Heart left ventricle (tissue), 13 donors: ENCODE results near the gene PRKG1.

Source experiments
- POLR2A ChIP-seq, 2 donors: fragments of 450-650 bp; IDR thresholded peaks; one replicate each; pipeline ENCODE4 v1.6.1; 2017; ENCODE audit warnings: antibody characterized with exemption in 2 of 2, mild to moderate bottlenecking in 2 of 2, moderate library complexity in 2 of 2
- TF ChIP-seq, protein P1 (sequence below), 12 donors: fragments of 200-600 bp; sonication (generic) in 4 of 12; IDR thresholded peaks; one replicate each; pipeline versions ENCODE4 v1.5.0 to v1.8.0; 2018 to 2022; ENCODE audit warnings: antibody characterized with exemption in 12 of 12, mild to moderate bottlenecking in 5 of 12
- donor health status: ischemic (EF 13 %, LVEDD 7.1; RV severe dilation, severe dysfunction).
- donor health status: DM: no; HTN: yes; CAD: no.
- donor health status: DM: no; HTN: no; CAD: no.
- donor health status: ischemic (EF 25% LVEDD 6.9; RV normal size, moderate dysfunction).
- donor health status: ischemic (EF 25% LVEDD 5.7; RV mildly dilated, moderate dysfunction).
- donor health status: ischemic (EF 35%, LVEDD 5.7; RV mildly dilated, moderate dysfunction).
- donor health status: nonischemic (EF 11% LVEDD 7.7; RV severe dilation, severe dysfunction).
- donor health status: DM: yes; HTN: yes; CAD: no.
- donor health status: PGD.
- donor health status: ischemic (EF 29% LVEDD 5.4; RV normal size, mild dysfunction).
- donor health status: nonischemic (EF 23%, LVEDD 6.1; RV moderate dilation, normal function).

DNA sequence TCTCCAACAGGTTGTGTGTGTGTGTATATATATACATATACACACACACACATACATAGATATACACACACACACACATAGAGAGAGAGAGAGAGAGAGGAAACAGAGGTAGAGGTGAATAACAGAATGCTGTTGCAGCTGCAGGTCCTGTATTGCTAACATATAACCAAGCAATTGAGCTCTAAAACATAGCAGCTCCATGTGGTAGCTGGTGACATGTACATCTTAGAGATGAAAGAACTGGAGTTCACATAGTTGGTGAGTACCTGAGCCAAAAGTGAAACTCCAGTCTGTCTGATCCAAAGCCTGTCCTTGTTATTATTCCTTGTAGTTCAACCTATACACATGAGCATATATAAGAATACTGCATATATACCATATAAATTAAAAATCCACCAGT lies 778.0 kb downstream of the PRKG1 start:
- TF ChIP-seq, protein P1, sequence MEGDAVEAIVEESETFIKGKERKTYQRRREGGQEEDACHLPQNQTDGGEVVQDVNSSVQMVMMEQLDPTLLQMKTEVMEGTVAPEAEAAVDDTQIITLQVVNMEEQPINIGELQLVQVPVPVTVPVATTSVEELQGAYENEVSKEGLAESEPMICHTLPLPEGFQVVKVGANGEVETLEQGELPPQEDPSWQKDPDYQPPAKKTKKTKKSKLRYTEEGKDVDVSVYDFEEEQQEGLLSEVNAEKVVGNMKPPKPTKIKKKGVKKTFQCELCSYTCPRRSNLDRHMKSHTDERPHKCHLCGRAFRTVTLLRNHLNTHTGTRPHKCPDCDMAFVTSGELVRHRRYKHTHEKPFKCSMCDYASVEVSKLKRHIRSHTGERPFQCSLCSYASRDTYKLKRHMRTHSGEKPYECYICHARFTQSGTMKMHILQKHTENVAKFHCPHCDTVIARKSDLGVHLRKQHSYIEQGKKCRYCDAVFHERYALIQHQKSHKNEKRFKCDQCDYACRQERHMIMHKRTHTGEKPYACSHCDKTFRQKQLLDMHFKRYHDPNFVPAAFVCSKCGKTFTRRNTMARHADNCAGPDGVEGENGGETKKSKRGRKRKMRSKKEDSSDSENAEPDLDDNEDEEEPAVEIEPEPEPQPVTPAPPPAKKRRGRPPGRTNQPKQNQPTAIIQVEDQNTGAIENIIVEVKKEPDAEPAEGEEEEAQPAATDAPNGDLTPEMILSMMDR (IDR thresholded peaks at IDR 0.05) = no peak
- no peak for TF ChIP-seq POLR2A (IDR thresholded peaks at IDR 0.05)
